Choroid plexus epithelial cell (primary cell): ENCODE data around the gene TESPA1.

Source experiments
- DNase-seq: peaks from one replicate; pipeline ENCODE4 v3.0.0-alpha.2; 2010; ENCODE audit warnings: low read depth
- H3K4me3 ChIP-seq: 2 replicates; pipeline ENCODE4 v1.5.1; 2011; ENCODE audit warnings: low read depth, mild to moderate bottlenecking, control low read depth, low read length, moderate library complexity
- TF ChIP-seq, protein P1 (sequence below): conservative IDR thresholded peaks from 2 replicates; pipeline ENCODE4 v1.5.1; 2011; ENCODE audit warnings: low read depth, mild to moderate bottlenecking, control low read depth, inconsistent platforms, low read length, moderate library complexity

The TESPA1 gene

DNA sequence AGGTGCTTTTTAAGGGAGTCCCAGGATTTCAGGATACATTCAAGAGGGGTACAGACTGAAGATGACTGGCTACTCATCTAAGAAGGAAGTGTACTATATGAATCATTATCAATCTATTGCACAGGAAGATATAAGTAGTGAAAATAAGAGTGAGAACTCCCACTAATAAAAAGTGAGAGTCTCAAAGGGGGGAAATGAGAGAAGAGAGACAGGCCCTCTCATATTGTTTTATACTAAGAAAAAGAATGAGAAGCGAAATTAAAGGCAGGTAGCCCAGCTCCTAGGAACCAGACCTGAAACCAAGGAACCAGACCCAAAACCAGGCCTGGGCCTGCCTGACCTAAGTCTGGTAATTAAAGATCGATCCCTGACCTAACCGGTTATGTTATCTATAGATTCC lies 54.6 kb downstream of the TESPA1 start:
- DNase-seq = no peak
- H3K4me3 ChIP-seq = no peak overlapping the region
- TF ChIP-seq, protein P1, sequence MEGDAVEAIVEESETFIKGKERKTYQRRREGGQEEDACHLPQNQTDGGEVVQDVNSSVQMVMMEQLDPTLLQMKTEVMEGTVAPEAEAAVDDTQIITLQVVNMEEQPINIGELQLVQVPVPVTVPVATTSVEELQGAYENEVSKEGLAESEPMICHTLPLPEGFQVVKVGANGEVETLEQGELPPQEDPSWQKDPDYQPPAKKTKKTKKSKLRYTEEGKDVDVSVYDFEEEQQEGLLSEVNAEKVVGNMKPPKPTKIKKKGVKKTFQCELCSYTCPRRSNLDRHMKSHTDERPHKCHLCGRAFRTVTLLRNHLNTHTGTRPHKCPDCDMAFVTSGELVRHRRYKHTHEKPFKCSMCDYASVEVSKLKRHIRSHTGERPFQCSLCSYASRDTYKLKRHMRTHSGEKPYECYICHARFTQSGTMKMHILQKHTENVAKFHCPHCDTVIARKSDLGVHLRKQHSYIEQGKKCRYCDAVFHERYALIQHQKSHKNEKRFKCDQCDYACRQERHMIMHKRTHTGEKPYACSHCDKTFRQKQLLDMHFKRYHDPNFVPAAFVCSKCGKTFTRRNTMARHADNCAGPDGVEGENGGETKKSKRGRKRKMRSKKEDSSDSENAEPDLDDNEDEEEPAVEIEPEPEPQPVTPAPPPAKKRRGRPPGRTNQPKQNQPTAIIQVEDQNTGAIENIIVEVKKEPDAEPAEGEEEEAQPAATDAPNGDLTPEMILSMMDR = no peak

DNA sequence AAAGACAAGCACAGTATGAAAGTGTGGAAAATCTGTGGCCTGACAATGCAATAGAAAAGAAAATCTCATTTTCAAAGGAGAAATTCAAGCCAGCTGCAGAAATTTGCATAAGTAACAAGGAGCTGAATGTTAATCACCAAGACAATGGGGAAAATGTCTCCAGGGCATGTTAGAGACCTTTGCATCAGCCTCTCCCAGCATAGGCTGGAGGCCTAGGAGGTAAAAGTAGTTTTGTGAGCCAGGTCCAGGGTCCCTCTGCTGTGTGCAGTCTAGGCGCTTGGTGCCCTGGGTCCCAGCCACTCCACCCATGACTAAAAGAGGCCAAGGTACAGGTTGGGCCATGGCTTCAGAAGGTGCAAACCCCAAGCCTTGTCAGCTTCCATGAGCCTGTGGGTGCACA lies 58.3 kb downstream of the TESPA1 start:
- TF ChIP-seq, protein P1 = no peak

DNA sequence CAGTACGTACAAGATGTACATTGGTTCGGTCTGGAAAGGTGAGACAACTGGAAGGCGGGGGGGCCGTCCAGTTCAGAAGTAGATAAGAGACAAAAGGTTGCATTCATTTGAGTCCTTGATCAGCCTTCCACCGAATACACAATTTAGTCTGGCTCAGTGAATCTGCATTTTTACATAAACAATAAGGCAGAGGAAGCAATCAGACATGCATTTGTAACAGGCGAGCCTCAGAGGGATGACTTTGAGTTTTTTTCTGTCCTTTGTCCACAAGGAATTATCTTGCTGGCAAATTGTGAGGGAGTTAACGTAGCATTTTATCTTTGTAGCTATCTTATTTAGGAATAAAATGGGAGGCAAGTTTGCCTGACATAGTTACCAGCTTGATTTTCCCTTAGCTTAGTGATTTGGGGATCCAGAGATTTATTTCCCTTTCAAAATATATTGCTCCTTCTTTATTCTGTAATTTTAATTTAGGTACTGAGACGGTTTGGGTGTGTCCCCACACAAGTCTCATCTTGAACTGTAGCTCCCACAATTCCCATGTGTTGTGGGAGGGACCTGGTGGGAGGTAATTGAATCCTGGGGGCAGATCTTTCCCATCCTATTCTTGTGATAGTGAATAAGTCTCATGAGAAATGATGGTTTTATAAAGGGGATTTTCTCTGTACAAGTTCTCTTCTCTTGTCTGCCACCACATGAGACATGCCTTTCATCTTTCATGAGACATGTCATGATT lies 59.4 kb downstream of the TESPA1 start:
- DNase-seq = no peak
- TF ChIP-seq, protein P1 = no peak
- no peak overlapping the region for H3K4me3 ChIP-seq

More for the DNA sequence above, 58.3 kb downstream of the TESPA1 start:
- no peak overlapping the region for H3K4me3 ChIP-seq
- no peak for DNase-seq

DNA sequence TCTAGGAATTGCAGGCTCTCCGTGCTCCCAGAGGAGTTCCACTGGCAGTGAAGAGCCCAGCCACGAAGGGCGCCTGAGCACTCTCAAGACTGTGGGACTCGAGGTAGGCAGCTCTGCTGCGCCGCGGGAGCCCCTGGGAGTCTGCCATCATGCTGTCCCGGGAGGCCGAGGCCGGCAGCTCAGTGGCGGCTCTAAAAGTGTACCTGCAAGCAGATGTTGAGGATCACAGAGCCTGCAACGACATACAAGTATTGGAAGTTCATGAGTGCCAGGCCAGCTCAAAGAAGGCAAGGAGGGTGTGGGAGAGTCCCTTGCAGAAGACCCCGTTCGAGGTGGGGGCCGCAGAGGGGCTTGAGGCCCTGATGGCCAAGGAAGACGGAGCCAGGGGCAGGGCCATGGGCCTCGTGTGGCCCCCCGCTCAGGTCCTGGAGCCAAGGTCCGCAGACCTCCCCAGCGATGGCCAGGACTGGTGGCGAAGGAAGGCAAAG lies 67.5 kb downstream of the TESPA1 start:
- TF ChIP-seq, protein P1 = no peak
- no peak overlapping the region for H3K4me3 ChIP-seq
- DNase-seq = no peak
